BE2C (cell line): Measurements from ENCODE around the gene PLEKHA5.

Experiments
- DNase-seq: peaks from one replicate; pipeline ENCODE4 v3.0.0-alpha.2; 2020
- H3K27me3 ChIP-seq: fragments of 250-450 bp; sonication (Bioruptor Pico); 2 replicates; pipeline ENCODE4 v1.5.1; 2020; ENCODE audit warnings: mild to moderate bottlenecking
- H3K36me3 ChIP-seq: fragments of 250-450 bp; sonication (Bioruptor Pico); 2 replicates; pipeline ENCODE4 v1.5.1; 2020; ENCODE audit warnings: mild to moderate bottlenecking
- H3K4me1 ChIP-seq: fragments of 250-450 bp; sonication (Bioruptor Pico); 2 replicates; pipeline ENCODE4 v1.5.1; 2020
- H3K4me3 ChIP-seq: 2 replicates; pipeline ENCODE4 v1.5.1; 2011; ENCODE audit warnings: low read depth, low read length
- H3K9me3 ChIP-seq: fragments of 250-450 bp; sonication (Bioruptor Pico); 2 replicates; pipeline ENCODE4 v1.5.1; 2020
- CTCF ChIP-seq: IDR thresholded peaks from 2 replicates; pipeline ENCODE4 v1.5.1; 2012; ENCODE audit warnings: mild to moderate bottlenecking, low read depth, low read length

The PLEKHA5 gene

GRCh38 chr12:19245106-19245505 lies 115.6 kb downstream of the PLEKHA5 start:
- TF ChIP-seq CTCF, result no peak

GRCh38 chr12:19245666-19246065 lies 116.1 kb downstream of the PLEKHA5 start:
- Histone ChIP-seq H3K4me3 (no peak overlapping the region), H3K27me3 (no peaks in the 10 kb centered on the region), H3K9me3 (no peaks in the 10 kb centered on the region), H3K36me3 (no peaks in the 10 kb centered on the region), H3K4me1 (peaks cover 7% of the 10 kb centered on the region)
- DNase-seq, result no peak
- no peak for TF ChIP-seq CTCF

More at GRCh38 chr12:19245106-19245505, 115.6 kb downstream of the PLEKHA5 start:
- H3K4me3 ChIP-seq, result no peak overlapping the region
- no peak for DNase-seq
- no peaks in the 10 kb centered on the region for H3K36me3 ChIP-seq
- H3K9me3 ChIP-seq, result no peaks in the 10 kb centered on the region
- peaks cover 7% of the 10 kb centered on the region for H3K4me1 ChIP-seq
- H3K27me3 ChIP-seq, result no peaks in the 10 kb centered on the region

GRCh38 chr12:19246933-19247332 lies 117.4 kb downstream of the PLEKHA5 start:
- Histone ChIP-seq H3K9me3 (no peaks in the 10 kb centered on the region), H3K27me3 (no peaks in the 10 kb centered on the region), H3K36me3 (no peaks in the 10 kb centered on the region), H3K4me3 (no peak overlapping the region), H3K4me1 (peaks cover 2% of the 10 kb centered on the region; the same call in 1 of the 2 replicates)
- no peak for DNase-seq
- no peak for TF ChIP-seq CTCF

GRCh38 chr12:19248929-19249602 lies 119.5 kb downstream of the PLEKHA5 start:
- no peaks in the 10 kb centered on the region for H3K36me3 ChIP-seq
- no peak for TF ChIP-seq CTCF
- H3K4me1 ChIP-seq, result no peaks in the 10 kb centered on the region
- no peaks in the 10 kb centered on the region for H3K27me3 ChIP-seq
- no peaks in the 10 kb centered on the region for H3K9me3 ChIP-seq
- H3K4me3 ChIP-seq, result no peak overlapping the region
- DNase-seq, result no peak

- H3K9me3 ChIP-seq, result no peaks in the 10 kb centered on the region
- no peaks in the 10 kb centered on the region for H3K4me1 ChIP-seq
- H3K36me3 ChIP-seq, result no peaks in the 10 kb centered on the region
- no peaks in the 10 kb centered on the region for H3K27me3 ChIP-seq
- no peak for DNase-seq
- no peak for TF ChIP-seq CTCF
- H3K4me3 ChIP-seq, result no peak overlapping the region
These were observed 122.1 kb downstream of the PLEKHA5 start for GRCh38 chr12:19251481-19252132.

GRCh38 chr12:19260135-19260534 lies 130.6 kb downstream of the PLEKHA5 start:
- Histone ChIP-seq H3K36me3 (no peaks in the 10 kb centered on the region; the same call in 1 of the 2 replicates), H3K9me3 (no peaks in the 10 kb centered on the region), H3K4me3 (no peak overlapping the region), H3K4me1 (no peaks in the 10 kb centered on the region; the same call in 1 of the 2 replicates), H3K27me3 (no peaks in the 10 kb centered on the region)
- no peak for TF ChIP-seq CTCF
- DNase-seq, result no peak
